ENCODE data around the gene AP3B2.

The AP3B2 gene

GRCh38 chr15:82641129-82641798, 68.4 kb downstream of the AP3B2 start:
- no peak for TF ChIP-seq CTCF (conservative IDR thresholded peaks at IDR 0.05; ENCODE audit: low read depth, low read length)
- H3K36me3 ChIP-seq (ENCODE audit: insufficient read depth) = no peaks in the 10 kb centered on the region
- H3K27me3 ChIP-seq (ENCODE audit: insufficient read depth, low read depth) = no peaks in the 10 kb centered on the region
- H3K27ac ChIP-seq = no peak overlapping the region
- no peak overlapping the region for H3K4me2 ChIP-seq
- H4K20me1 ChIP-seq (ENCODE audit: insufficient read depth) = 0 out of 2 replicates have a peak, but pooled peaks cover 3% of the 10 kb centered on the region
- no peak overlapping the region for H3K9ac ChIP-seq
- no peaks in the 10 kb centered on the region for H3K79me2 ChIP-seq (ENCODE audit: insufficient read depth, low read depth)
- no peaks in the 10 kb centered on the region for H3K4me1 ChIP-seq (ENCODE audit: low read depth, poor library complexity, severe bottlenecking)
- H3K4me3 ChIP-seq (IDR thresholded peaks at IDR 0.05; ENCODE audit: insufficient read depth, low read depth, low read length) = no peak overlapping the region
- no peak overlapping the region for H2AFZ ChIP-seq (ENCODE audit: low read depth)

GRCh38 chr15:82640672-82641071, 69.0 kb downstream of the AP3B2 start:
- Histone ChIP-seq H2AFZ (ENCODE audit: low read depth) (no peak overlapping the region), H3K27ac (no peak overlapping the region), H3K4me1 (ENCODE audit: low read depth, poor library complexity, severe bottlenecking) (no peaks in the 10 kb centered on the region), H3K4me2 (no peak overlapping the region), H3K27me3 (ENCODE audit: insufficient read depth, low read depth) (no peaks in the 10 kb centered on the region), H3K9ac (no peak overlapping the region), H4K20me1 (ENCODE audit: insufficient read depth) (0 out of 2 replicates have a peak, but pooled peaks cover 3% of the 10 kb centered on the region), H3K79me2 (ENCODE audit: insufficient read depth, low read depth) (no peaks in the 10 kb centered on the region), H3K36me3 (ENCODE audit: insufficient read depth) (no peaks in the 10 kb centered on the region), H3K4me3 (IDR thresholded peaks at IDR 0.05; ENCODE audit: insufficient read depth, low read depth, low read length) (no peak overlapping the region)
- no peak for TF ChIP-seq CTCF (conservative IDR thresholded peaks at IDR 0.05; ENCODE audit: low read depth, low read length)

- H3K4me3 ChIP-seq (IDR thresholded peaks at IDR 0.05; ENCODE audit: insufficient read depth, low read depth, low read length) = no peak overlapping the region
- H3K27ac ChIP-seq = no peak overlapping the region
- H2AFZ ChIP-seq (ENCODE audit: low read depth) = no peak overlapping the region
- no peak overlapping the region for H3K4me2 ChIP-seq
- H3K79me2 ChIP-seq (ENCODE audit: insufficient read depth, low read depth) = no peaks in the 10 kb centered on the region
- H3K4me1 ChIP-seq (ENCODE audit: low read depth, poor library complexity, severe bottlenecking) = no peaks in the 10 kb centered on the region
- H3K36me3 ChIP-seq (ENCODE audit: insufficient read depth) = no peaks in the 10 kb centered on the region
- no peaks in the 10 kb centered on the region for H3K27me3 ChIP-seq (ENCODE audit: insufficient read depth, low read depth)
- no peak for TF ChIP-seq CTCF (conservative IDR thresholded peaks at IDR 0.05; ENCODE audit: low read depth, low read length)
- H3K9ac ChIP-seq = no peak overlapping the region
- H4K20me1 ChIP-seq (ENCODE audit: insufficient read depth) = no peaks in the 10 kb centered on the region
These were observed 73.9 kb downstream of the AP3B2 start for GRCh38 chr15:82635798-82636197.

- Histone ChIP-seq H4K20me1 (ENCODE audit: insufficient read depth) (no peaks in the 10 kb centered on the region), H3K4me3 (IDR thresholded peaks at IDR 0.05; ENCODE audit: insufficient read depth, low read depth, low read length) (no peak overlapping the region), H3K4me1 (ENCODE audit: low read depth, poor library complexity, severe bottlenecking) (no peaks in the 10 kb centered on the region), H3K36me3 (ENCODE audit: insufficient read depth) (no peaks in the 10 kb centered on the region), H3K4me2 (no peak overlapping the region), H3K27me3 (ENCODE audit: insufficient read depth, low read depth) (no peaks in the 10 kb centered on the region), H3K9ac (no peak overlapping the region), H3K27ac (no peak overlapping the region), H2AFZ (ENCODE audit: low read depth) (no peak overlapping the region), H3K79me2 (ENCODE audit: insufficient read depth, low read depth) (no peaks in the 10 kb centered on the region)
- TF ChIP-seq CTCF (conservative IDR thresholded peaks at IDR 0.05; ENCODE audit: low read depth, low read length) = no peak
These were observed 79.6 kb downstream of the AP3B2 start for GRCh38 chr15:82630033-82630432.

All from KMS-11 (cell line).